Dedifferentiated amniotic fluid mesenchymal stem cell (primary cell): ENCODE results near the gene SLC26A1.
"Not testable (repeated sequence)": the region's sequence is repeated elsewhere in the genome, so short reads cannot be mapped to it uniquely, and the experiment has no call there.

Source experiments
- DNase-seq: peaks from one replicate; pipeline ENCODE4 v3.0.0-alpha.2; 2016; ENCODE audit errors: extremely low spot score

SLC26A1 gene

GRCh38 chr4:999882-1000425 lies 6.8 kb upstream of the SLC26A1 start:
- no peak for DNase-seq

- DNase-seq, result not testable (repeated sequence)
Observed at GRCh38 chr4:999240-999863, 6.1 kb upstream of the SLC26A1 start.

- no peak for DNase-seq
Observed at GRCh38 chr4:998096-998691, 5.0 kb upstream of the SLC26A1 start.

- DNase-seq, result no peak
Observed at GRCh38 chr4:997375-998071, 4.3 kb upstream of the SLC26A1 start.

- no peak for DNase-seq
Observed at GRCh38 chr4:996997-997374, 3.8 kb upstream of the SLC26A1 start.

- DNase-seq, result no peak
Observed at GRCh38 chr4:996030-996996, 3.1 kb upstream of the SLC26A1 start.

GRCh38 chr4:995311-996026 lies 2.3 kb upstream of the SLC26A1 start:
- no peak for DNase-seq

GRCh38 chr4:992297-993110 lies 700 bp downstream of the SLC26A1 start:
- DNase-seq, result no peak

- DNase-seq, result no peak
Observed at GRCh38 chr4:991451-992296, 1.5 kb downstream of the SLC26A1 start.

GRCh38 chr4:990746-991367 lies 2.3 kb downstream of the SLC26A1 start:
- no peak for DNase-seq

GRCh38 chr4:989722-990471 lies 3.3 kb downstream of the SLC26A1 start:
- no peak for DNase-seq

- no peak for DNase-seq
Observed at GRCh38 chr4:988726-989721, 4.2 kb downstream of the SLC26A1 start.

- no peak for DNase-seq
Observed at GRCh38 chr4:987624-988513, 5.3 kb downstream of the SLC26A1 start.

- peak; percentile 42 for DNase-seq
Observed at GRCh38 chr4:986879-987623, 6.2 kb downstream of the SLC26A1 start, which contains the start of gene IDUA. Gene IDUA (plus strand): TSS chr4:987044. CDS start chr4:987085, 41 bp downstream.

GRCh38 chr4:986428-986878 lies 6.8 kb downstream of the SLC26A1 start:
- DNase-seq, result no peak
